Parathyroid adenoma (tissue), 2 donors: ENCODE data around the gene C2orf92.

Experiments
- H2AFZ ChIP-seq: fragments of 300-600 bp; sonication (generic); one replicate; pipeline ENCODE4 v1.7.0; 2017; ENCODE audit warnings: antibody characterized with exemption, mild to moderate bottlenecking
- H3K27ac ChIP-seq: fragments of 300-600 bp; sonication (generic); one replicate; pipeline ENCODE4 v1.7.0; 2017
- H3K27me3 ChIP-seq: fragments of 300-600 bp; sonication (generic); one replicate; pipeline ENCODE4 v1.7.0; 2017; ENCODE audit warnings: low read length; ENCODE audit not compliant: control insufficient read depth, insufficient read depth
- H3K36me3 ChIP-seq: fragments of 300-600 bp; sonication (generic); one replicate; pipeline ENCODE4 v1.7.0; 2017; ENCODE audit warnings: low read length; ENCODE audit not compliant: control insufficient read depth, insufficient read depth
- H3K4me1 ChIP-seq: fragments of 300-600 bp; sonication (generic); one replicate; pipeline ENCODE4 v1.7.0; 2017; ENCODE audit warnings: control low read depth
- H3K4me2 ChIP-seq: fragments of 300-600 bp; sonication (generic); one replicate; pipeline ENCODE4 v1.7.0; 2017; ENCODE audit warnings: low read length
- H3K4me3 ChIP-seq: fragments of 300-600 bp; sonication (generic); one replicate; pipeline ENCODE4 v1.7.0; 2017; ENCODE audit warnings: low read depth, low read length
- H3K79me2 ChIP-seq: fragments of 300-600 bp; sonication (generic); one replicate; pipeline ENCODE4 v1.7.0; 2017; ENCODE audit warnings: control low read depth
- H3K9ac ChIP-seq: fragments of 300-600 bp; sonication (generic); one replicate; pipeline ENCODE4 v1.7.0; 2017; ENCODE audit warnings: mild to moderate bottlenecking
- H3K9me3 ChIP-seq: fragments of 300-600 bp; sonication (generic); one replicate; pipeline ENCODE4 v1.7.0; 2017; ENCODE audit warnings: low read length; ENCODE audit not compliant: control insufficient read depth
- TF ChIP-seq, protein P1 (sequence below): fragments of 300-600 bp; sonication (generic); IDR thresholded peaks from one replicate; pipeline ENCODE4 v1.7.0; 2017; ENCODE audit warnings: antibody characterized with exemption, mild to moderate bottlenecking
- donor health status: primary hyperparathyroidism.

C2orf92 gene

DNA sequence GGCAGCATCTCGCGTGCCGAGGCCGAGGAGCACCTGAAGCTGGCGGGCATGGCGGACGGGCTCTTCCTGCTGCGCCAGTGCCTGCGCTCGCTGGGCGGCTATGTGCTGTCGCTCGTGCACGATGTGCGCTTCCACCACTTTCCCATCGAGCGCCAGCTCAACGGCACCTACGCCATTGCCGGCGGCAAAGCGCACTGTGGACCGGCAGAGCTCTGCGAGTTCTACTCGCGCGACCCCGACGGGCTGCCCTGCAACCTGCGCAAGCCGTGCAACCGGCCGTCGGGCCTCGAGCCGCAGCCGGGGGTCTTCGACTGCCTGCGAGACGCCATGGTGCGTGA lies 54.5 kb downstream of the C2orf92 start:
- Histone ChIP-seq H3K4me1 (no peaks in the 10 kb centered on the region), H3K36me3 (no peaks in the 10 kb centered on the region), H2AFZ (no peak overlapping the region), H3K9ac (no peak overlapping the region), H3K27ac (no peak overlapping the region), H3K79me2 (no peaks in the 10 kb centered on the region), H3K9me3 (no peaks in the 10 kb centered on the region), H3K27me3 (no peaks in the 10 kb centered on the region), H3K4me2 (no peak overlapping the region), H3K4me3 (no peak overlapping the region)
- TF ChIP-seq, protein P1, sequence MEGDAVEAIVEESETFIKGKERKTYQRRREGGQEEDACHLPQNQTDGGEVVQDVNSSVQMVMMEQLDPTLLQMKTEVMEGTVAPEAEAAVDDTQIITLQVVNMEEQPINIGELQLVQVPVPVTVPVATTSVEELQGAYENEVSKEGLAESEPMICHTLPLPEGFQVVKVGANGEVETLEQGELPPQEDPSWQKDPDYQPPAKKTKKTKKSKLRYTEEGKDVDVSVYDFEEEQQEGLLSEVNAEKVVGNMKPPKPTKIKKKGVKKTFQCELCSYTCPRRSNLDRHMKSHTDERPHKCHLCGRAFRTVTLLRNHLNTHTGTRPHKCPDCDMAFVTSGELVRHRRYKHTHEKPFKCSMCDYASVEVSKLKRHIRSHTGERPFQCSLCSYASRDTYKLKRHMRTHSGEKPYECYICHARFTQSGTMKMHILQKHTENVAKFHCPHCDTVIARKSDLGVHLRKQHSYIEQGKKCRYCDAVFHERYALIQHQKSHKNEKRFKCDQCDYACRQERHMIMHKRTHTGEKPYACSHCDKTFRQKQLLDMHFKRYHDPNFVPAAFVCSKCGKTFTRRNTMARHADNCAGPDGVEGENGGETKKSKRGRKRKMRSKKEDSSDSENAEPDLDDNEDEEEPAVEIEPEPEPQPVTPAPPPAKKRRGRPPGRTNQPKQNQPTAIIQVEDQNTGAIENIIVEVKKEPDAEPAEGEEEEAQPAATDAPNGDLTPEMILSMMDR, result no peak

DNA sequence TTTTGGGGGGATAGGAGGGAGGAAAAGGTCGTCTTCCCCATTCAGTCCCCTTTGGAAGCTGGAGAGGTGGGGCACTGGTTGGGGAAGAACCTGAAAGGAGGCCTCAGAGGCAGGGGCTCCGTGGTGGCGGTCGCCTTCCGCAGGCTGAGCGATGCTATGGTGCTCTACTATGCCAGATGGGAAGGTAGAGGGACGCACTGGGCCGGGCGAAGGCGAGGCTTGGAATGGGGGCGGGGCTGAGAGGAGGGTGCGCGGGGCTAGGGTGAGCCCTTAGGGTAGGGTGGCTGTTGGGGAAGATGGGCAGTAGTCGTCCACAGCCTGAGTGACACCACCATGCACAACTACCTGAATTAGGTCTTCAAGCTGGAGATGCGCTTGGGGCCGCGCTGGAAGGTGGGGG lies 55.0 kb downstream of the C2orf92 start:
- H3K27me3 ChIP-seq, result no peaks in the 10 kb centered on the region
- TF ChIP-seq, protein P1, result no peak
- no peaks in the 10 kb centered on the region for H3K79me2 ChIP-seq
- H3K9me3 ChIP-seq, result no peaks in the 10 kb centered on the region
- H3K4me1 ChIP-seq, result no peaks in the 10 kb centered on the region
- no peak overlapping the region for H3K4me2 ChIP-seq
- no peak overlapping the region for H3K9ac ChIP-seq
- H3K27ac ChIP-seq, result no peak overlapping the region
- H2AFZ ChIP-seq, result no peak overlapping the region
- H3K36me3 ChIP-seq, result no peaks in the 10 kb centered on the region
- no peak overlapping the region for H3K4me3 ChIP-seq

DNA sequence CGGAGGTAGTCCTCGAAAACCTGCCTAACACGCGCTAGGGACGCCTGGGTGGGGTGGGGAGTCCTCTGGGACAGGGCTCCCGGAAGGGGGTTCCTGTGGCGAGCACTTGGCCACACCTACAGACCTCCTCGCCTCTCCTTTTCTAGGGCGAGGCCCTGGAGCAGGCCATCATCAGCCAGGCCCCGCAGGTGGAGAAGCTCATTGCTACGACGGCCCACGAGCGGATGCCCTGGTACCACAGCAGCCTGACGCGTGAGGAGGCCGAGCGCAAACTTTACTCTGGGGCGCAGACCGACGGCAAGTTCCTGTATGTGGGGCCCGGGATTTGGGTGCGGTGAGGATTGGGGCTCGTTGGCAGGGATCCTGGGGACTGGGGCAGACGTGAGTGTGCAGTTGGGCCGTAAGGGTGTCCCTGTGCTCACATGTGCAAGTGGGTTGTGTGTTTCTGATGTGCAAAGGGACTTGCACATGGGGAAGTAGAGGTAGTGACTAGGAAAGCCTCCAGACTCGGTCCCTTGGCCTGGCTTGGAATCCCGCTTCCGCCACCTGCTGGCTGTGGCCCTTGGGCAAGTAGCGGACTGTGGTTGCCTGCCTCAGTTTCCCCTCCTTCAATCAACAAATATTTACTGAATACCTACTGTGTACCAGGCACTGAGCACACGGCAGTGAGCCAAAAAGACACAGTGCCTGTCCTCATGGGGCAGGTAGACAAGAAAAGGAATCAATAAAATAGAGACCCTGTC lies 55.6 kb downstream of the C2orf92 start:
- Histone ChIP-seq H3K9ac (no peak overlapping the region), H3K9me3 (no peaks in the 10 kb centered on the region), H3K36me3 (no peaks in the 10 kb centered on the region), H3K27me3 (no peaks in the 10 kb centered on the region), H3K4me1 (no peaks in the 10 kb centered on the region), H3K79me2 (no peaks in the 10 kb centered on the region), H3K4me3 (no peak overlapping the region), H2AFZ (no peak overlapping the region), H3K27ac (no peak overlapping the region), H3K4me2 (no peak overlapping the region)
- TF ChIP-seq, protein P1, result no peak

DNA sequence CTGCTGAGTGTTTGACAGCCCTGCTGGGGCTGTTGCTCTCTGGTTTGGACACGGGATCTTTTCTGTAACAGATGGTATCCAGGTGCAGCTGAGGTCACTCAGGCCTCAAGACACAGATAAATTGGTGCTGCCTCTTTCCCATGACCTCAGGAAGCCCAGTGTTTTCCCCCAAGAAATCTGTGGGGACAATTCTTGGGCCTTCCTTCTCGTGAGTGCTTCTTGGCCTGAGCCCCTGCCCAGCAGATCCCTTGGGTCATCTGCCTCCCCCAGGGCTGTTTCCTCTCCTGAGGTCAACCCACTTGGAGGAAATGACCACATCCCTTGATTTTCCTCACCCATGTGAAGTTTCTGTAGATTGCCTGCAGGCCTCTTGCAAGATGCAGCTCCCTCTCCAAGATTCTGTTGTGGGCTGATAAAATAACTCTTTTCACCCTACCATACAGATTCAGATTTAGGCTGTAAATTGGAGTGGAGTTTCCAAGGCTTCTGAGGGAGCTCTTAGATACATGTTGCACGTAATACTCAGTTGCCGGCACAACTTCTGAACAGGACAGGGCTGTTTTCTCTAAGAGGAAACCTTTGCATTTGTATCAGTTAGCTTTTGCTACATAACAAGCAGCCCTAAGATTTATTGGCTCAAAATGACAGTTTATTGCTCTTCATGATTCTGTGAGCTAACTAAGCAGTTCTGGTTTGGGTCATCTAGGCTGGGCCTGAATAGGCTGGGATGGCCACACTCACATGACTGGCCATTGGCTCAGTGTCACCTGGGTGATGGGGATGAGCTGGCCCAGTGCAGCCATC lies 57.0 kb downstream of the C2orf92 start:
- no peak overlapping the region for H2AFZ ChIP-seq
- H3K36me3 ChIP-seq, result no peaks in the 10 kb centered on the region
- no peaks in the 10 kb centered on the region for H3K9me3 ChIP-seq
- no peaks in the 10 kb centered on the region for H3K27me3 ChIP-seq
- H3K4me1 ChIP-seq, result no peaks in the 10 kb centered on the region
- TF ChIP-seq, protein P1, result no peak
- no peak overlapping the region for H3K4me2 ChIP-seq
- H3K79me2 ChIP-seq, result no peaks in the 10 kb centered on the region
- no peak overlapping the region for H3K4me3 ChIP-seq
- H3K27ac ChIP-seq, result no peak overlapping the region
- H3K9ac ChIP-seq, result no peak overlapping the region
